Activated T-helper 1 cell treated with anti-CD3 and anti-CD28 coated beads, Interleukin-2, amount 50 U/mL, for 16 hours (primary cell): Measurements from ENCODE around the gene SLC17A4.
"Not testable (repeated sequence)": the region's sequence is repeated elsewhere in the genome, so short reads cannot be mapped to it uniquely, and the experiment has no call there.

Experiments
- DNase-seq, 2 donors: peaks; one replicate each; pipeline ENCODE4 v3.0.0-alpha.2; 2020; ENCODE audit warnings: low read depth in 1 of 2, low spot score in 1 of 2

Gene SLC17A4

DNA sequence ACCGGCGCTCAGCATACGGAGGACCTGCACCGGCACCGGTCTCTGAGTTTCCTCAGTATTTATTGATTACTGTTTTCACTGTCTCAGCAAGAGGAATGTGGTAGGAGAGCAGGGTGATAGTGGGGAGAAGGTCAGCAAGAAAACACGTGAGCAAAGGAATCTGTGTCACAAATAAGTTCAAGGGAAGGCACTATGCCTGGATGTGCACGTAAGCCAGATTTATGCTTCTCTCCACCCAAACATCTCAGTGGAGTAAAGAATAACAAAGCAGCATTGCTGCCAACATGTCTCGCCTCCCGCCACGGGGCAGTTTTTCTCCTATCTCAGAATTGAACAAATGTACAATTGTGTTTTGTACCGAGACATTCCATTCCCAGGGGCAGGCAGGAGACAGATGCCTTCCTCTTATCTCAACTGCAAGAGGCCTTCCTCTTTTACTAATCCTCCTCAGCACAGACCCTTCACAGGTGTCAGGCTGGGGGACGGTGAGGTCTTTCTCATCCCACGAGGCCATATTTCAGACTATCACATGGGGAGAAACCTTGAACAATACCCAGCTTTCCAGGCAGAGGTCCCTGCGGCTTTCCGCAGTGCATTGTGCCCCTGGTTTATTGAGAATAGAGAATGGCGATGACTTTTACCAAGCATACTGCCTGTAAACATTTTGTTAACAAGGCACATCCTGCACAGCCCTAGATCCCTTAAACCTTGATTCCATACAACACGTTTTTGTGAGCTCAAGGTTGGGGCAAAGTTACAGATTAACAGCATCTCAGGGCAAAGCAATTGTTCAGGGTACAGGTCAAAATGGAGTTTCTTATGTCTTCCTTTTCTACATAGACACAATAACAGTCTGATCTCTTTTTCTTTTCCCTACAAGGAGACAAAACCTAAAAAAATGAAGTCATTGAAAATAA lies 5.7 kb upstream of the SLC17A4 start:
- DNase-seq = not testable (repeated sequence)

- DNase-seq = no peak
Measured at GRCh38 chr6:25749837-25750236, 4.7 kb upstream of the SLC17A4 start.

GRCh38 chr6:25750906-25751305 lies 3.6 kb upstream of the SLC17A4 start:
- no peak for DNase-seq

GRCh38 chr6:25753079-25753478 lies 1.5 kb upstream of the SLC17A4 start:
- DNase-seq = no peak

- no peak for DNase-seq
Measured at GRCh38 chr6:25755483-25755882, 941 bp downstream of the SLC17A4 start.

- DNase-seq = no peak
Measured at GRCh38 chr6:25756382-25757363, 2.1 kb downstream of the SLC17A4 start.

GRCh38 chr6:25757936-25758642 lies 3.5 kb downstream of the SLC17A4 start:
- DNase-seq = no peak

- DNase-seq = no peak
Measured at GRCh38 chr6:25764611-25765010, 10.1 kb downstream of the SLC17A4 start.

GRCh38 chr6:25768566-25768965 lies 14.0 kb downstream of the SLC17A4 start:
- no peak for DNase-seq

GRCh38 chr6:25769983-25770382 lies 15.4 kb downstream of the SLC17A4 start:
- DNase-seq = no peak

DNA sequence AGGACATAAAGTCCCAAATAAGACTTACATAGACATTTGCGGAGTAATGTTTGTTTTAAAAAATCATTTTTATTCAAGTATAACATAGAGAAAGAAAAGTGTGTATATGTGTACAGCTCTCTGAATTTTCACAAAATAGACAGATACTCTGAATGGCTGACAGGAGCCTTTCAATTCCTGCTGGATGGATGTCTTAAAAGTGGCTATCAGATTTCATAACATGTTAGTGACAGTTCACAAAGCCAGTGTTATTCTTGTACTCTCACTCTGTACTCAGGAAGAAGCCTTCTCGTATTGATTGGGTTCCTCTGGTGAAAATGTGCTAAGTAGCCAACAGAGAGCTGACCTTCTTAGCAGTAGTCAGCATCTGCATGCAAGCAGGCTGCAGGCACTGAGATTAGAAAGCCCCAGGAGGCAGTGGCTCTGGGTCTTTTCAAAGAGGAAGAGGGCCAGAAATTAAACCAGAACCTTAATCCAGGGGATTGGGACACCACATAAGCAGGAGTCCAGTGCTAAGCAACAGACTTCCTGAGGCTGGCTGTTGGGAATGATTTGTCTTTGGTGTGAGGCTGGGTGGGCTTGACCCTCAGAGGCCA lies 19.7 kb downstream of the SLC17A4 start:
- DNase-seq = no peak

- DNase-seq = no peak
Measured at GRCh38 chr6:25777031-25777430, 22.5 kb downstream of the SLC17A4 start.

- DNase-seq = no peak
Measured at GRCh38 chr6:25777856-25778649, 23.5 kb downstream of the SLC17A4 start.

GRCh38 chr6:25781134-25781533 lies 26.6 kb downstream of the SLC17A4 start:
- no peak for DNase-seq

DNA sequence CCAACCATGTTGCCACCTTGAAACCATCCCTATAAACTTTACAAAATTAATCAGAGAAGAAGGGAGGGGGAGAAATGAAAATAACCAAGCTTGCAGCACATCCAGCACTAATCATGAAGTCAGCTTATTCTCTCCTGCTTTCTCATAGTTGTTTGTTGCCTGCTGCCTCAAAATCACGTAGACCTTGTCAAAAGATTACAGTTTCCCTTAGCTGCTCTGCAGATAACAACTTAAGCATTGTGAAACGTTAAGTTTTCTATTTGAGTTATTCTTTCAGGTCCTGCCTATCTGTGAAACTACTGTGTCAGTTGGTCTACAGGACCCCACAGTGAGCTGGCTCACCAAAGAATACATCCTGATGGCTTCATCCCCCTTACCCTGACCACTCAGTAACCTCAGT lies 32.9 kb downstream of the SLC17A4 start:
- no peak for DNase-seq

GRCh38 chr6:25788305-25788922 lies 33.9 kb downstream of the SLC17A4 start:
- DNase-seq = peak; percentile 6

- no peak for DNase-seq
Measured at GRCh38 chr6:25789475-25789874, 34.9 kb downstream of the SLC17A4 start.

GRCh38 chr6:25792016-25792415 lies 37.5 kb downstream of the SLC17A4 start:
- no peak for DNase-seq

DNA sequence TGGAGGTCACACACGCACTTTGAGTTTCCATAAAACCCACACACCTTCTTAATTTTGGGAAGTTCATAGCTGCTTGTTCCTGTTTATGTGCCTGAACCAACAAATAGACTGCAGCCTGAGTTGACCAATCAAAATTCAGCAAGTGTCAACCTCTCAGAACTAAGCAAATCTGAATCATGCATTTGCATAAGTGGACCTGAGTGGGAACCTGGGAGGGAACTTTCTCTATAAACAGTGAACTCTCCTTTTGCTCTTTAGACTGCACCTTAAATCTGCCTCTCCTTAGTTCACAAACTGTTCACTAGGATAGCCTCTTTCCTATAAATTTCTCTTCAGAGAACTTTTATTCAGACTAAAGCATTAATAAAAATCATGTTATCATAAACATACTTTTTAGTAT lies 39.4 kb downstream of the SLC17A4 start:
- DNase-seq = no peak

- no peak for DNase-seq
Measured at GRCh38 chr6:25794784-25795183, 40.2 kb downstream of the SLC17A4 start.
